Left hindlimb (tissue), 1 donor: ENCODE results near the gene TMEM269.
A peak's percentile ranks its signal among the peaks of the same experiment; 100 is the strongest.

Source experiments
- DNase-seq: peaks from one replicate; pipeline ENCODE4 v3.0.0-alpha.2; 2018

TMEM269 gene

GRCh38 chr1:42784946-42785693 is at the start of gene TMEM269:
Gene TMEM269, plus strand, starts transcription at chr1:42784991. Its CDS starts 4,903 bp downstream, at chr1:42789894.
- peak; percentile 56 for DNase-seq

- no peak for DNase-seq
Observed at GRCh38 chr1:42735056-42735455, 49.7 kb upstream of the TMEM269 start.

- no peak for DNase-seq
Observed at GRCh38 chr1:42735477-42736105, 49.2 kb upstream of the TMEM269 start.

GRCh38 chr1:42736152-42736551 is 48.6 kb upstream of the TMEM269 start:
- no peak for DNase-seq

- no peak for DNase-seq
Observed at GRCh38 chr1:42736571-42737200, 48.1 kb upstream of the TMEM269 start.

GRCh38 chr1:42737257-42737656 is 47.5 kb upstream of the TMEM269 start:
- DNase-seq, result no peak

- DNase-seq, result no peak
Observed at GRCh38 chr1:42737986-42738677, 46.7 kb upstream of the TMEM269 start.

- no peak for DNase-seq
Observed at GRCh38 chr1:42738678-42739226, 46.0 kb upstream of the TMEM269 start.

GRCh38 chr1:42739753-42740700 is 44.8 kb upstream of the TMEM269 start, which contains the start of gene CLDN19:
Gene CLDN19, minus strand, starts transcription at chr1:42740236. Its CDS starts 173 bp downstream, at chr1:42740063.
- no peak for DNase-seq

- no peak for DNase-seq
Observed at GRCh38 chr1:42740851-42741580, 43.8 kb upstream of the TMEM269 start.

GRCh38 chr1:42741706-42742105 is 43.1 kb upstream of the TMEM269 start:
- DNase-seq, result no peak

- DNase-seq, result no peak
Observed at GRCh38 chr1:42742141-42742540, 42.6 kb upstream of the TMEM269 start.

GRCh38 chr1:42742617-42743316 is 42.0 kb upstream of the TMEM269 start:
- DNase-seq, result no peak

- DNase-seq, result no peak
Observed at GRCh38 chr1:42743317-42744147, 41.3 kb upstream of the TMEM269 start.

GRCh38 chr1:42744148-42744413 is 40.7 kb upstream of the TMEM269 start:
- DNase-seq, result no peak

GRCh38 chr1:42745851-42746250 is 38.9 kb upstream of the TMEM269 start:
- no peak for DNase-seq

GRCh38 chr1:42746436-42747105 is 38.2 kb upstream of the TMEM269 start:
- no peak for DNase-seq

- DNase-seq, result no peak
Observed at GRCh38 chr1:42747125-42747524, 37.7 kb upstream of the TMEM269 start.

GRCh38 chr1:42748021-42748420 is 36.8 kb upstream of the TMEM269 start:
- DNase-seq, result no peak
